ENCODE measurements around the gene SLC30A4. TPM values are rescaled to one million over a fixed set of nuclear protein-coding genes. Genes with fewer than 3 reads are reported as not detected.

The SLC30A4 gene
- total RNA-seq, 3 donors from 2014 or later (not counting 1 experiment from before 2014, with no cell fraction given): 9.2 to 11.5 (median 9.5) TPM

- Histone ChIP-seq H3K4me1 (ENCODE audit: control insufficient read depth, insufficient read depth, low read length) (no peaks in the 10 kb centered on the region), H3K9me3 (ENCODE audit: control insufficient read depth, insufficient read depth, low read length) (no peaks in the 10 kb centered on the region), H3K36me3 (ENCODE audit: control insufficient read depth, insufficient read depth, low read length) (no peaks in the 10 kb centered on the region), H3K4me3 (ENCODE audit: low read length) (no peak overlapping the region), H3K27ac (ENCODE audit: low read length) (no peak overlapping the region), H3K27me3 (ENCODE audit: control insufficient read depth, insufficient read depth, low read length) (no peaks in the 10 kb centered on the region)
- TF ChIP-seq CTCF (IDR thresholded peaks at IDR 0.05): no peak
- WGBS (ENCODE audit: insufficient coverage): 87% methylated on average over 7 of the region's 8 CpGs
- Mint-ChIP-seq H3K27ac (no peak overlapping the region), H3K4me1 (no peaks in the 10 kb centered on the region), H3K36me3 (no peaks in the 10 kb centered on the region), H3K27me3 (ENCODE audit: low read depth in 2 of 2) (peaks cover 5 to 9% of the 10 kb centered on the region in 2 donors), H3K9me3 (no peaks in the 10 kb centered on the region), H3K4me3 (no peak overlapping the region)
- no peak for ATAC-seq
- DNase-seq: no peak
- intact Hi-C loops (cut with micrococcal nuclease): no loop called here
Observed at GRCh38 chr15:45441686-45442085, 80.9 kb downstream of the SLC30A4 start.

DNA sequence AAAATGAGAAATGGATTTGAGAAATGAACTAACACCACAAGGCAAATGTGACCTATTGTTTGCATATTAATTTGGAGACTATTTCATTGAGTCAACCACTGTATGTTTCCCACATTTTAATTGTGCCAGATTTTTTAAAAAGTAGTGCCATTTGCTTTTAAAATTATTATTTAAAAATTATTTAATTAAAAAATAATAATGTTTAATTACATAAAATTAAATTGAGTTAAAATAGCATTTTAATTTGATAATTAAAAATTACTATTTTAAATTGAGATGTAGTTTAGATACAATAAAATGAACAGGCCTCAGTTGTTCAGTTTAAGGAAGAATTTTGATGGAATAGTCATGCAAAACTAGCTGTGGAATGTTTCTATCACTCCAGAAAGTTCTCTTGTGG is 81.5 kb downstream of the SLC30A4 start:
- Histone ChIP-seq H3K27me3 (ENCODE audit: control insufficient read depth, insufficient read depth, low read length) (no peaks in the 10 kb centered on the region), H3K27ac (ENCODE audit: low read length) (no peak overlapping the region), H3K9me3 (ENCODE audit: control insufficient read depth, insufficient read depth, low read length) (no peaks in the 10 kb centered on the region), H3K4me3 (ENCODE audit: low read length) (no peak overlapping the region), H3K4me1 (ENCODE audit: control insufficient read depth, insufficient read depth, low read length) (no peaks in the 10 kb centered on the region), H3K36me3 (ENCODE audit: control insufficient read depth, insufficient read depth, low read length) (no peaks in the 10 kb centered on the region)
- DNase-seq (no peak), ATAC-seq (no peak)
- no peaks in the 10 kb centered on the region for H3K4me1 Mint-ChIP-seq
- no peak overlapping the region for H3K27ac Mint-ChIP-seq
- no peaks in the 10 kb centered on the region for H3K36me3 Mint-ChIP-seq
- peaks cover 5 to 9% of the 10 kb centered on the region in 2 donors for H3K27me3 Mint-ChIP-seq (ENCODE audit: low read depth in 2 of 2)
- TF ChIP-seq CTCF (IDR thresholded peaks at IDR 0.05): no peak
- intact Hi-C loops (cut with micrococcal nuclease): no loop called here
- H3K9me3 Mint-ChIP-seq: no peaks in the 10 kb centered on the region
- no peak overlapping the region for H3K4me3 Mint-ChIP-seq

GRCh38 chr15:45439521-45440260 is 82.9 kb downstream of the SLC30A4 start:
- Mint-ChIP-seq H3K4me3 (no peak overlapping the region), H3K4me1 (no peaks in the 10 kb centered on the region), H3K27me3 (ENCODE audit: low read depth in 2 of 2) (peaks cover 4 to 6% of the 10 kb centered on the region in 2 donors), H3K36me3 (no peaks in the 10 kb centered on the region), H3K27ac (no peak overlapping the region), H3K9me3 (no peaks in the 10 kb centered on the region)
- Histone ChIP-seq H3K4me3 (ENCODE audit: low read length) (no peak overlapping the region), H3K36me3 (ENCODE audit: control insufficient read depth, insufficient read depth, low read length) (no peaks in the 10 kb centered on the region), H3K4me1 (ENCODE audit: control insufficient read depth, insufficient read depth, low read length) (no peaks in the 10 kb centered on the region), H3K27ac (ENCODE audit: low read length) (no peak overlapping the region), H3K9me3 (ENCODE audit: control insufficient read depth, insufficient read depth, low read length) (no peaks in the 10 kb centered on the region), H3K27me3 (ENCODE audit: control insufficient read depth, insufficient read depth, low read length) (no peaks in the 10 kb centered on the region)
- 91% methylated on average over 4 of the region's 5 CpGs for WGBS (ENCODE audit: insufficient coverage)
- ATAC-seq (no peak), DNase-seq (no peak)
- intact Hi-C loops (cut with micrococcal nuclease): no loop called here
- no peak for TF ChIP-seq CTCF (IDR thresholded peaks at IDR 0.05)
